NCI-H2171 (cell line): ENCODE data around the gene CRNN.

Experiments
- DNase-seq: peaks from one replicate; lab custom pipeline; 2025; lab: John Stamatoyannopoulos, UW

The CRNN gene

DNA sequence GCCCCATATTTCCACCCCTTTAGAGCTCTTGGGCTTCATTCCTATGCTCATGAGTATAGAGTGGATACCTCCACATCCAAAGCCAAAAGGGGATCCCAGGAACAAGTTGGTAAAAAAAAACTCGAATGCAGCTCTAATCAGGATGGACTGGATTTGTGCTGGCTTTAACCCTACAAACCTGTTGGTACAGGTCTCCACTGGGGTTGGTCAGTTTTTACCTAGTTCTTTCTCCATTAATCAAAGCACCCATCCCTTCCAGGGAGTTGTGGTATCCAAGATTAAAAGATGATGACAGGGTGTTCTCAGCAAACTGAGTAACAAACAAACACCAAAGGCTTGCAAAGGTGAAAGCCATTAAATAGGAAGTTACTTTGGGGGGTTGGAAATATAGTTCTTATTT, 5.9 kb upstream of the CRNN start:
- DNase-seq, result no peak

DNA sequence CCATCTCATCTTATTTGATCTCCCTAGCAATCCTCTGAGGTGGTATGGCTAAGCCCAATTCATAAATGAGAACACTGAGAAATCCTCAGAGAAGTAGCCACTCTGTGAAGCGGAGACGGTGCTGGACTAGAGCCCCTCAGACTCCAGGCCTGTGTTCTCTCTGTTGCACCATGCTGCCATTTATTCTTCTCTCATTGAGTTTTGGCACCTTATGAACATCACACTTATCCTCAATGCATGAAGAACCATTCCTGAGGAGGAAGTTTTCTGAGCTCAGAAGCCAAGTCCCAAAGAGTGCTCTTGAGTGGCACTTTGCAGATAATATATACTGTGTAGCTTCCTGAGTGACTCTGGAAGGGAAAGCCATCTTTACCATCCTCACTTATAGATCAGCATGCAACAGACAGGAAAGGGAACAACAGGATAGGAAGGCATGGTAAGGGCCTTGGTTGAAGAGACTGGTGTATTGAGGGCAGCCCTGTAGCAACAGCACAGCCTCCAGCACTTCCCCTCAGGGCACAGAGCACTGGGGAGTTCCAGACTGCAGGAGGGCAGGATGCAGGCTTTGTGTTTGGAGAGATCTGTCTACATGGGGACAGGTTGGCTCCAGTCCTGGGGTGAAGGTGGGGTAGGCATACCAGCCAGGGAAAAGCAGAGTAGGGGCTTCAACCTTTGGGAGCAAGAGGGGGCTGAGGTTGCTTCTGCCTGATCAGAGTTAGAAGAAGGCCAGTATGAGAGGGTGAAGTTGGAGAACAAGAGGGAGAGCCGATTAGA, 1.6 kb upstream of the CRNN start:
- no peak for DNase-seq

DNA sequence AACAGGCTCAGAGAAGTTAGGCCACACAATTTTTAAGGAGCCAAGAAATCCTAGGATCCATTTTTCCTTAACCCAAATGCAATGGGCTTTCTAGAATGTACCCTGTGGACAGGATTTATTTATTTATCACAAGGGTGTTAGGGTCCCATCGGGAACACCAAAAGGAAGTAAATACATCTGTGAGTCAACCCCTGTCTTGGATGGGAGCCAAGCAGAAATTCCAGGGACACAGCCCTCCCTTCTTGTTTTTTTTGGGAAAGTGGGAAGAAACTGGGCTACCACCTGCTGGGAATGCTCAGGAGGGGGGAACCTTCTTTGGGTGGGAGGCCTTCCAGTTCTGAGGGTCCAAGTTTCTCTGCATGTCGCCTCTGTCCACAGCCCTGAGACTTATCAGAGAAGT, 1.3 kb downstream of the CRNN start:
- DNase-seq, result no peak

DNA sequence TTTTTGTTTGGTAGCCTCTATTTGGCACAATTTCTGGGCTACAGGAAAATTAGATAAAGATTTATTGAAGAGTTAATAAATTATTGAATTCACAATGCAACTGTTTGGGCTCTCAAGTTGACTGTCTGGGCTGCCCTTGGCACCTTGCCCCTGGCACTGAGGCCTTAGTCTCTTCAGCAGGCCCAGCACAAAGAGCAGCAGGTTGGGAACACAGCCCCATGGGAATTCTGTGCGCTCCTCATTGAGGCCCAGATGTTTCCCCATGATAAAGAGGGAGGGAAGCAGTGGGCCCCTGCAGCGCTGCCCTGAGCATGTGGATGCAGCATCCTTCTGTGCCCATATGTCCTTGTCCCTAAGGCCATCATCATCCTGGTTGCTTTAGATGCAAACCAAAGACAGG, 2.9 kb downstream of the CRNN start:
- DNase-seq, result peak; percentile 88

DNA sequence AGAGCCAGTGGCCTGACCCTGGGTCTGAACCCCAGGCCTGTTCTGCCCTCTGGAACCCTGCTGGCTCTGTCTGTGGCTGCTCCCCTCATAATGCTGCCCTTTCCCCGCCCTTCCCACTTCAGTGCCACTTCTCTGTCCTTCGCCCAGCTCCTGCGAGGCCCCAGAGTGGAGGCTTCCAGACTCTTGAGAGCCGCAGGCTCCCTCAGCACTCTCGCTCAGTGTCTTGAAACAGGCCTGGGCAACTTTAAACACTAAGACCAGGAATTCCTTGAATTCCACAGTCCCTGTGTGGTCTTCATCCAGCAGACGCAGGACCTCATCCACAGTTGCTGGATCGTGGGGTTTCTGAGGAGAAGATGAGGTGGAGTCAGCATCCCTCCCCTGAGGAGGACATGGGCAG, 3.5 kb downstream of the CRNN start:
- no peak for DNase-seq

DNA sequence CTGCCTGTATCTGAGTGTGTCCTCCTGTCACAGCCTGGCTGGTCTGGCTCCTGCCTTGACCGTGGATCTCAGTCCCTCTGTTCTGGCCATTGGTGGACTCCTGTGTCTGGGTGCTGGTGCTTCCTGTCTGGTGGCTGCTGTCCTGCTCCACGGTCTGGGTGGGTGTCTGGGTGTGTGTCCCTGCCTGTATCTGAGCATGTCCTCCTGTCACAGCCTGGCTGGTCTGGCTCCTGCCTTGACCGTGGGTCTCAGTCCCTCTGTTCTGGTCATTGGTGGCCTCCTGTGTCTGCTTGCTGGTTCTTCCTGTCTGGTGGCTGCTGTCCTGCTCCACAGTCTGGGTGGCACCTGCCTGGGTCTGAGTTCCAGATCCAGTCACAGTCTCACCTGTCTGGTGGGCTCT, 4.0 kb downstream of the CRNN start:
- DNase-seq, result no peak

DNA sequence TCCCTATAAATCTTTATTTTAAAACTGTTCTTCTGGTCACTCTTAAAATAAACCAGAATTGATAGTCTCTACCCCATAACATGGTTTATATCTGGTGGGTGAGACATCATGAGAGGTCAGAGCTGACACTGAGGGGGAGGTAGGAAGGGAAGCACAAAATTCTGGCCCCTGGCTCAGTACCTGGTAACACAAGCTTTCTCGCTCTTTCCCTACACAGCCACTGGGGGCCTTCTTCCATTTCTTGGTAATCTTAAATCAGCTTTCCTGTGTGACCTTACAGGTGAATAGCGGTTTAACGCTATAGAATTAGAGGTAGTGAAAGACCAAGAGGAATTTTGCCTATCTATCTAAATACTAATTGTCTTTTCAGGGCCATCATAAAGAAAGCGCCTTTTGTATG, 5.4 kb downstream of the CRNN start:
- no peak for DNase-seq

DNA sequence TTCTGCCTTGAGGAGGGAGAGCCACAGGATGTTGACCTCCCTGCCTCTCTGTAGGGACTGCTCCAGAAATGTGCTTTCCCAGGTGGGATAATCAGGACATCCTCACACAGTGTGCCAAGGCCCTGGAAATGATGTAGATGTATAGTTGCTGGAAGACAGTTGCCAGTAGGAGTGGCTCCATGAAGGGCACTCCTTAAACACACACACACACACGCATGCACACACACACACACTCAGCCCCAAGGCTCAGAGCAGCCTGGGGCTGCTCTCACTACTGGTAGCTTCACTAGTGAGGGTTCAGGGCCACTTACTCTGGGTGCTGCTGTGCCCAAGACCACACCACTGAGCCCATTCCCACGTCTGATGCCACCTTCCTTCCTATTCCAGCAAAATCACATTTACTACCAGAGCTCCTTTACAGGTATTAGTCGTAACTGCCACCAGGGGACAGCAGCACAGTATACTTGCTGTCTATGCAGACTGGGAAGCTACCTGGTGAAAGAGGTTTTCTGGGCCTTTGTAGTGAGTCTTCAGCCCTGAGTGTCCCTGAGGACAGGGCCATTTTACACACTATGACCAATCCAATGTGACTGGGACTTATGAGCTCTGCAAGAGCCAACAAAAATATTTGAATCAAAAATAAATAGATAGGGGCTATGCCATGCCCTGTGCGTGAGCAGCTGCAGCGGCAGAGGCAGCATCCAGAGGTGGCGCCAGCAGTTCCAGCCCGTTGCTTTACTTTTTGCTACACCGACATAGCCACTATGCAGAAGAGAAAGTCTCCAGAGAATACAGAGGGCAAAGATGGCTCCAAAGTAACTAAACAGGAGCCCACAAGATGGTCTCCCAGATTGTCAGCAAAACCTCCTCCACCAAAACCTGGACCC, 15.0 kb downstream of the CRNN start:
- DNase-seq, result peak; percentile 11

DNA sequence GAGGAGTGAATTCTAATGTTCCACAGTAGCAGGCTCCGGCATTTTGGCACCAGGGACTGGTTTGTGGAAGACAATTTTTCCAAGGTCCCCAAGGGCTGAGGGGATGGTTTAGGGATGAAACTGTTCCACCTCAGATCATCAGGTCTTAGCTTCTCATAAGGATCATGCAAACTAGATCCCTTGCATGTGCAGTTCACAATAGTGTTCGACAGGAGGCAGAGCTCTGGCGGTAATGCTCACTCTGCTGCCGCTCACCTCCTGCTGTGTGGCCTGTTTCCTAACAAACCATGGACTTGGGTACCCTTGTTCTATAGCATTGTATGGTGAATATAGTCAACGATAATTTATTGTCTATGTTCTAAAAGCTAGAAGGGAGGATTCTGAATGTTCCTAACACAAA, 16.6 kb downstream of the CRNN start:
- DNase-seq, result no peak

GRCh38 chr1:152394151-152394550, 19.9 kb downstream of the CRNN start:
- DNase-seq, result no peak

DNA sequence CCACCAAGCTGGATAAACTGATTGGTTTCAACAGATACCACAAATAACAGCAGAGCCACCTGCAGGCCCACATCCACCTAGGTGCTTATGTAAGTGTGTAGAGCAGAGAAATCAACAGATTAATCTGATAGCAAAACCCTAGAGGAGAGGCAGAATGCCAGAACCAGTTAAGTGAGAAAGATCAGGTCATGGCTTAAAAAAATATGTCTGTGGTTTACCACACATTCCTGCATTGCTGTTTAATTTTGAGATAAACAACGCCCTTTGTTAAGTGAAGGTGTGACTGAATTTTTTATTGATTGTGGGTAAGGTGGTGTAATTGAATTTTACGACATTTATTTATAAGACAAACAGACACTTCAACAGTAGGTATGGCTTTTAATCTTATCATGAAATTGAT, 21.2 kb downstream of the CRNN start:
- DNase-seq, result no peak

- DNase-seq, result no peak
Observed at GRCh38 chr1:152388889-152389288, 25.2 kb downstream of the CRNN start.

DNA sequence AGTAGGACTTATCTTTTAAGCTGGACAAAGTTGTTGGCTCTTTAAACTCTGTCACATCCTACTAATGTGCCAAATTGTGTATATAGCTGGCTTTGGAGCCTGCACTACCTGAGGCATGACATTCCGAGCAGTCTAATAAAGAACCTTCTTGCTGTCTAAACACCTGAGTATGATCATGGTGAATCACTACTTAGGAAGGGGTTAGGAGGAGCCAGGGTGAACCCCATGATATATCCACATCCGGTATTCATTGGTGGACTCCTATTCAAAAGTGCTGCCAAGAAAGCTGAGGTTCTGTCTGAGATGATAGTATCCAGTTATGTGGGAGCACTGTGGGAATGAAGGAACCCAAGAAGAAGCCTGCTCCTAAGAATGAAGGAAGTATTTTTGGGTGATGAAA, 27.1 kb downstream of the CRNN start:
- no peak for DNase-seq

DNA sequence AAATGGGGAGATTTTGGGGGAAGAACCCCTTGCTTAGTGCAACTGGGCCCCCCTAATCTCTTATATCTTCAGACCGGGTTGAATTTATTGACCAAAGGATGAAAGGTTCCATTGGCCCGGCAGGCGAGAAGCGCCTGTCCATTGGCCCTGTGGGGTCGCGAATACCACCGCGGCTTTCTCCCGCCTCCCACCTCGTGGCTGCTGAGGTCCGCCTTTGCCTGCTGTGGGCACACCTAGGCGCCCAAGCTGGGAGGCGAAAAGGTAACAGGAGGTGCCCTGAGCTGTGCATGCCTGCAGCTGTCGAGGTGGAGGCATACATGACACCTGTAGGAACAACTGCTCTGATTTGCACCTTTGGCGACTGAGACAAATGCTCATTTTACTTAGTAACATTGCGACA, 33.1 kb downstream of the CRNN start:
- no peak for DNase-seq

- no peak for DNase-seq
Observed at GRCh38 chr1:152374451-152374850, 39.6 kb downstream of the CRNN start.

DNA sequence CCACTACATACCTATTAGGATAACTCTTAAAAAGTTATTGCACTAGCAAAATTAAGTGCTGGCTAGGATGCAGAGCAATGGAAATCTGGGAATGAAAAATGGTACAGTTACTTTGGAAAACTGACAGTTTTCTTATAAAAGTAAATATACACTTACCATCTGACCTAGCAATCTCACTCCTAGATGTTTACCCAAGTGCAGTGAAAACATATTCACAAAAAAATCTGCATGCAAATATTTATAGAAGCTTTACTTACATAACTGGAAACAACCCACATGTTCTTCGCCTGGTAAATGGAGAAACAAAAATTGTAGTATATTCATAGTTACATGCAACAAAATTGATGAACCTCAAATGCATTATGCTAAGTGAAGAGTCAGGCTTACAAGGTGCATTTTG, 41.4 kb downstream of the CRNN start:
- no peak for DNase-seq

DNA sequence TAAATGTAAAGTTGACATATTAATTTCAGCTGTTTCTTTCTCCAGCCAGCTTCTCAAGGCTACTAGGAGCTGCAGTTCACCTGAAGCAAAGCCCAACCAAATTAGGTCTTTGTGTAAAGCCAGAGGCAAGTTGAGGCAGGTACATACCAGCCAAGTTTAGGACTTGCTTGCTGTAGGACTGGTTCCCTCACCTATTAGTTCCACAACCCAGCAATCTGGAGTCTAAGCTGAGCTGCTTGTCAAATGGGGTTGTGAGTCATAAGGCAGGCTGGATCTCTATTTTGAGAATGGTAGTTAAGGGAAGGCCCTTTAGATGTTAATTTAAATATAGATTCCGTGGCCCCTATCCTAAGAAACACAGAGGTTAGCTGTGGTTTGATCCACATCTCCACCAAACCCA, 46.6 kb downstream of the CRNN start:
- DNase-seq, result no peak

GRCh38 chr1:152359906-152360305, 54.2 kb downstream of the CRNN start, which contains the start of gene FLG2:
FLG2 (minus strand) TSS chr1:152360006; CDS start chr1:152358884, 1,122 bp downstream.
- no peak for DNase-seq
